GM18870 (cell line): ENCODE measurements around the gene OSBPL6.
"Not testable (repeated sequence)": the region's sequence is repeated elsewhere in the genome, so short reads cannot be mapped to it uniquely, and the experiment has no call there.

Source experiments
- ATAC-seq: cut with Tn5 transposase; IDR thresholded peaks from one replicate; pipeline ENCODE4 v1.9.1; 2021; ENCODE audit warnings: moderate library complexity; ENCODE audit not compliant: unreplicated experiment

OSBPL6 gene

GRCh38 chr2:178392215-178392614 lies 197.9 kb downstream of the OSBPL6 start:
- ATAC-seq: no peak

DNA sequence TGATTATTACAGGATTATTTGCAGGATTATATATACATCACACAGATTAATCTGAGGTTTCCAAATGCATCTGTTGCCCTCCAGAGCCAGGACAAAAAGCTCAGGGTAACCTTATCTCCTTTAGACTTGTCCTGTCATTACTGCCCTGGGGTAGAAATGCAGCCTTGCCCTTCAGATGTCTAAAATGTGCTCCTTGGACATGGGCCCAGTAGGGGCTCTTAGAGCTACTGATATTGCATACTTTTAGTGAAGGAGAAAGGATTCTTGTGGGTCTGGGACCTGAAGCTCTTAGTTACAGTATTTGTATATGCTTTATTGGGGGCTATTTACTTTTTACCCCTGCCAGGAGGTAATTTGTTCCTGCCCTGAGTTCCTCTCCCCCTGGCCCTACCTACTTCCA lies 200.5 kb downstream of the OSBPL6 start:
- no peak for ATAC-seq

DNA sequence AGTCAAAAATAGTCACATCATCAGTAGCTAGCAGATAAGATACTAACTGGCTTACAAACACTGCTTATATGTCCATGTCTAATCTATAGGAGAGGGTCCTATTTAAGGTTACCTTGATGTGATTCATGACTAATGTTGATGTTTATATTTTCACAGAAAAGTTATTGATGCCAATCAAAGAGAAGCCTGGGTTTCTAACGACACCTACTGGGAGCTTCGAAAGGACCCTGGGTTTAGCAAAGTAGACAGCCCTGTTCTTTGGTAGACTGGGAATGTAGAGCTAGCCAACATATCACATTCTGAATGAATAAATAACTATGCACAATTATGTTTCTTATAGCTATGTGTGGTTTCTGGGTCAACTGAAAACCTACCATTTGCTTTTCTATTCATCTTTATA lies 201.0 kb downstream of the OSBPL6 start:
- ATAC-seq: no peak

DNA sequence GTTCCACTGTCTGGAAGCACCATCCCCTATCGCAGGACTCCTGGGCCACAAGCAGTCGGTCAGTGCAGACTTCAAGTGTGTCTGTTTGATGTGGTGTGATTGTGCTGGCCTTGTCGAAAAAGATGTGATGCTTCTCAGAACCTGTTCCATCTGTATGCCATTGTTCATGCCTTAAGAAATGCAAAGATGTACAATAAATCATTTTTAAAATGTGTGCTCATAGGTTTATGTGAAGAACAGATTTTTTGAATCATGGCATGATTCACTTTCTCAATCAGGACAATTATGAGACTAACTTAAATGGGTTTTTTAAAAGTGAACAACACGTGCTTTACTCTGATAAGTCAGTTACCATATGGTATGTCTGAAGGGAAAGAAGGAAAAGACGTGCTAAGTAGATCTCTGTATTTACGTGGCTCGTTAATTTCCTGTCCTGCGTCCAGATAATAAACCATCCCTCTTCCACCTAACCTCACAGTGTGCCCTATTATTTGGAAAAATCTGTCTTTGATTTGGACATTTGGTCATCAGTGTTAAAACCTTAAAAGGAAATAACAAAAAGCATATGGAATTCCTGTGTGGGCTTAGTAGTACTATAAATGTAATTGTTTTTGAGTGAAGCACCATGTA lies 201.7 kb downstream of the OSBPL6 start:
- ATAC-seq: no peak

- peak; percentile 85 for ATAC-seq
Measured at GRCh38 chr2:178397002-178397605, 202.8 kb downstream of the OSBPL6 start.

- no peak for ATAC-seq
Measured at GRCh38 chr2:178401994-178402437, 207.7 kb downstream of the OSBPL6 start.

- ATAC-seq: peak; percentile 38
Measured at GRCh38 chr2:178403671-178404306, 209.5 kb downstream of the OSBPL6 start.

DNA sequence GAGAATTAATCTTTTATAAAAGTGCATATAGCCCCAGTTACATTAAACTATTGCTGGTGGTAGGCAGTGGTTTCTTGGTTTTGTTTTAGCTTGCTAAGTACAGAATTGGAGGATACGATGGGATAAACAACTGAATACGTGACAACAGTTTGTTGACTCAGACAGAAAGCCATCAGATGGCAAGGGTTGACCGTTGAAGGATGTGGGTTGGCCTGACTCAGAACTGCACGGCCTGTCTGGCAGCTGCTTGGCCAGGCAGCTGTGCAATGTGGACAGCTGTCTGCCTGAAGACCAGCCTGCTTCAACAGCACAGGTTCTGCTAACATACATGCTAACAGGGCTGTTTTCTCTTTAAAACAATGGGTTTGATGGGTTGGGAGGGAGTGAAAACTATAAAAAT lies 210.1 kb downstream of the OSBPL6 start:
- ATAC-seq: peak; percentile 97

- no peak for ATAC-seq
Measured at GRCh38 chr2:178409261-178409660, 214.9 kb downstream of the OSBPL6 start.

DNA sequence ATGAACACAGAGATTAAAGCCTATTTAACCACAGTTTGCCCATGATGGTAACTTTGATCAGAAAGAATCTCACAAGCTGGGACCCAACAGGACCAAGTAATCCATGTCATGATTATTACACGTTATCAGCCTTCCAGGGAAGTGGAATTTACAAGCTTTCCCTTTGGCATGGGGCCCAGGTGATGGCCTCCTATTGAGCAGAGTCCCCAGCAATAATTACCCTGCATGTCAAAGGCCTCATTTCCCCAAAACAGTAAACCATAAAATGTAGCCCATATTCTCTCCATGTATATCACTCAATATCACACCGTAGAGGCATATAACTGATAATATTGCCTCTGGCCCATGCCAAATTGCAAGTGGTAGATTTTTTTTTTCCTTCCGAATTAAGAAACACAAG lies 217.7 kb downstream of the OSBPL6 start:
- ATAC-seq: no peak

DNA sequence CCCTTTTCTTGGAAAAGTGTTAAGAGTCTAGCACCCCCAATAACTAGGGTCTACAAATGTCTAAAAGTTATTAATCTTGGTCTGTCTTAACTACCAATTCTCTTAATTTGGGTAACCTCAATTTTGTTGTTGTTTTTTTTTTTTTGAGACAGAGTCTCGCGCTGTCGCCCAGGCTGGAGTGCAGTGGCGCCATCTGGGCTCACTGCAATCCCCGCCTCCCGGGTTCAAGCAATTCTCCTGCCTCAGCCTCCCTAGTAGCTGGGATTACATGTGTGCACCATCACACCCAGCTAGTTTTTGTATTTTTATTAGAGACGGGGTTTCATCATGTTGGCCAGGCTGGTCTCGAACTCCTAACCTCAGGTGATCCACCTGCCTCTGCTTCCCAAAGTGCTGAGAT lies 218.1 kb downstream of the OSBPL6 start:
- not testable (repeated sequence) for ATAC-seq

GRCh38 chr2:178413472-178414265 lies 219.4 kb downstream of the OSBPL6 start:
- peak; percentile 60 for ATAC-seq

- peak; percentile 75 for ATAC-seq
Measured at GRCh38 chr2:178414266-178415247, 220.2 kb downstream of the OSBPL6 start.

DNA sequence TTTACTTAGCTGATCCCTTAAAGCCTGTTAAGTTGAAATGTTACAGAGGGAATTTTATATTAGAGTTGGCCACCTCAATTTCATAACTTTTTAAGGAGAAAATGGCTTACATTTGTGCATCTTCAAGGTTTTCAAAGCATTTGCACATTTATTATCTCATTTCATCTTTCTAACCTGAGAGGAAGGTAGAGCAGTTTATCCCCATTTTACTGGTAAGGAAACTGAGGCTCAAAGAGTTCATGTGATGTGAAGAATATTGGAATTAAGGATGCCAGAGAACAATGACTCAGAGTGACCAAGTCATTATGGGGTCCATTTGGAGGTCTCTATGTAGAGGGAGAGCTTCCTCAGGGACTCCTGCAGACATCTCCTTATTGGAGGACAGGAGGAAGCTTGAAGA lies 221.7 kb downstream of the OSBPL6 start:
- ATAC-seq: no peak

- no peak for ATAC-seq
Measured at GRCh38 chr2:178417916-178418315, 223.6 kb downstream of the OSBPL6 start.

GRCh38 chr2:178418426-178418825 lies 224.1 kb downstream of the OSBPL6 start:
- no peak for ATAC-seq

- no peak for ATAC-seq
Measured at GRCh38 chr2:178419123-178419522, 224.8 kb downstream of the OSBPL6 start.

- no peak for ATAC-seq
Measured at GRCh38 chr2:178420463-178420999, 226.2 kb downstream of the OSBPL6 start.

DNA sequence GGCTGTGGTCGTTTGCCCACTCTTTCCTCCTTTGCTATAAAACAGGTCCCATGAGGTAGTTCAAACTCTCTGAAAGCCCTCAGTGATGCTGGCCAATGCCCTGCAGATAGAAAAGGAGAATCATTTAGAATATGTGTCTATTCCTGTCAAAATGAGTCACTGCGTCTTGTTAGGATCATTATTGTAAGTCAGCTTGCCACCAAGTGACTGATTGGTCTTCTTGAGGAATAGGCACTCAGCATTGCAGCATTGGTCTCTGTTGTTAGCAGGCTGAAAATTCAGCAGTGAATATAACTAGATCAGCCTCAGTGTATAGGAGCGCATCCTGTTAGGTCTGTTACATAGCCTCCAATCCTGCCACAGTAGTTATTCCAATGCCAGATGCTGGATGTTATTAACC lies 227.8 kb downstream of the OSBPL6 start:
- ATAC-seq: no peak

DNA sequence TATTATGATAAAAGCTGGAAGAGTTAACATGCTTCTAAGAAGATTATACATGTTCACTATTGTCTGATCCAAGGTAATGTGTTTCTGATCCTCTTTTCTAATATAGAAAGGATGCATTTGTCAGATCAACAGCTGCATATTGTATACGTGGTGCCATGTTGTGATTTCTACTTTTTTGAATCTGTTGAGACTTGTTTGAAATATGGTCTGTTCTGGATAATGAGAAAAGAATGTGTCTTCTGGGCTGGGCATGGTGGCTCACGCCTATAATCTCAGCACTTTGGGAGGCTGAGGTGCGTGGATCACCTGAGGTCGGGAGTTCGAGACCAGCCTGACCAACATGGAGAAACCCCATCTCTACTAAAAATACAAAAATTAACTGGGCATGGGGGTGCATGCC lies 229.4 kb downstream of the OSBPL6 start:
- ATAC-seq: not testable (repeated sequence)
